GM23248 (cell line): ENCODE data around the gene CLCN7. TPM values are rescaled to one million over a fixed set of nuclear protein-coding genes. Genes with fewer than 3 reads are reported as not detected.
"Not testable (repeated sequence)": the region's sequence is repeated elsewhere in the genome, so short reads cannot be mapped to it uniquely, and the experiment has no call there.

Experiments used
- DNase-seq: peaks from one replicate; pipeline ENCODE4 v3.0.0-alpha.2; 2015
- H2AFZ ChIP-seq: fragments of 200-600 bp; sonication (generic); 2 replicates; pipeline ENCODE4 v1.6.1; 2016; ENCODE audit warnings: antibody characterized with exemption
- H3F3A ChIP-seq: fragments of 200-600 bp; sonication (generic); 2 replicates; pipeline ENCODE4 v1.6.1; 2016; ENCODE audit warnings: mild to moderate bottlenecking, antibody characterized with exemption, mixed run types; ENCODE audit not compliant: insufficient read depth
- H3K27ac ChIP-seq: fragments of 200-600 bp; sonication (generic); 2 replicates; pipeline ENCODE4 v1.5.1; 2016; ENCODE audit warnings: mild to moderate bottlenecking
- H3K27me3 ChIP-seq: fragments of 200-600 bp; sonication (generic); replicated peaks from 2 replicates; pipeline ENCODE4 v1.6.1; 2016; ENCODE audit warnings: mild to moderate bottlenecking; ENCODE audit not compliant: insufficient read depth
- H3K36me3 ChIP-seq: fragments of 200-600 bp; sonication (generic); 2 replicates; pipeline ENCODE4 v1.6.1; 2016; ENCODE audit warnings: low read depth, mild to moderate bottlenecking
- H3K4me1 ChIP-seq: fragments of 200-600 bp; sonication (generic); 2 replicates; pipeline ENCODE4 v1.6.1; 2016; ENCODE audit warnings: mild to moderate bottlenecking; ENCODE audit not compliant: insufficient read depth
- H3K4me2 ChIP-seq: fragments of 200-600 bp; sonication (generic); one replicate; pipeline ENCODE4 v1.6.1; 2016; ENCODE audit warnings: mild to moderate bottlenecking; ENCODE audit not compliant: unreplicated experiment
- H3K4me3 ChIP-seq: fragments of 200-600 bp; sonication (generic); 2 replicates; pipeline ENCODE4 v1.5.1; 2016; ENCODE audit warnings: mild to moderate bottlenecking
- H3K79me2 ChIP-seq: fragments of 200-600 bp; sonication (generic); 2 replicates; pipeline ENCODE4 v1.6.1; 2016; ENCODE audit warnings: mild to moderate bottlenecking; ENCODE audit not compliant: insufficient read depth
- H3K9ac ChIP-seq: fragments of 200-600 bp; sonication (generic); 2 replicates; pipeline ENCODE4 v1.6.1; 2016; ENCODE audit warnings: mild to moderate bottlenecking
- H3K9me2 ChIP-seq: fragments of 200-600 bp; sonication (generic); 2 replicates; pipeline ENCODE4 v1.6.1; 2016; ENCODE audit warnings: mixed run types, mild to moderate bottlenecking, moderate library complexity; ENCODE audit not compliant: insufficient read depth
- H3K9me3 ChIP-seq: fragments of 200-600 bp; sonication (generic); one replicate; pipeline ENCODE4 v1.6.1; 2017; ENCODE audit warnings: low read depth
- H4K20me1 ChIP-seq: fragments of 200-600 bp; sonication (generic); 2 replicates; pipeline ENCODE4 v1.6.0; 2016; ENCODE audit not compliant: insufficient read depth
- EZH2 ChIP-seq: fragments of 200-600 bp; sonication (generic); IDR thresholded peaks from 2 replicates; pipeline ENCODE4 v1.6.1; 2018; ENCODE audit warnings: antibody characterized with exemption, mild to moderate bottlenecking; ENCODE audit not compliant: insufficient read depth, poor library complexity, severe bottlenecking
- EZH2phosphoT487 ChIP-seq: fragments of 200-600 bp; sonication (generic); IDR thresholded peaks from 2 replicates; pipeline ENCODE4 v1.6.1; 2018; ENCODE audit warnings: antibody characterized with exemption, moderate library complexity, mild to moderate bottlenecking, low read depth; ENCODE audit not compliant: insufficient read depth
- WGBS, 2 experiments: methylation state at CpG; one replicate each; pipeline ENCODE4 v1.1.6; 2015 to 2017; ENCODE audit warnings: low lambda C conversion rate in 2 of 2, low coverage in 1 of 2; ENCODE audit errors: missing lambda C conversion rate in 2 of 2; 5-methylcytosine and 5-hydroxymethylcytosine counted together
- in situ Hi-C: fragments of 300-500 bp; cut with MboI; formaldehyde crosslinking; loops from 2 replicates; pipeline ENCODE4 v1.15.0; 2020
- polyA plus RNA-seq: library from polyadenylated mRNA; unstranded; fragments of >200 nt; fragmentation: Nextera tagmentation; extraction: Ambion mirVana; gene quantifications from 2 replicates; pipeline ENCODE4 v1.2.1, GENCODE V29; 2016
- total RNA-seq: library from RNA; depleted of rRNA; stranded (reverse); fragments of >200 nt; shearing (Covaris generic); gene quantifications from 2 replicates; pipeline ENCODE4 v1.2.3, GENCODE V29; 2014

CLCN7 gene
- total and polyA plus RNA-seq, 2 experiments from 2014 or later, result 33.6 to 39.3 TPM

- H3F3A ChIP-seq, result no peaks in the 10 kb centered on the region
- no peak for TF ChIP-seq EZH2
- H3K4me1 ChIP-seq, result no peaks in the 10 kb centered on the region
- no peaks in the 10 kb centered on the region for H3K27me3 ChIP-seq
- H4K20me1 ChIP-seq, result no peaks in the 10 kb centered on the region
- no peak overlapping the region for H3K9ac ChIP-seq
- 64 to 71% methylated on average over 32 to 33 of the region's 33 CpGs for WGBS, 2 experiments
- H3K36me3 ChIP-seq, result no peaks in the 10 kb centered on the region
- no peaks in the 10 kb centered on the region for H3K79me2 ChIP-seq
- H3K9me3 ChIP-seq, result no peaks in the 10 kb centered on the region
- no peak overlapping the region for H3K27ac ChIP-seq
- no peak overlapping the region for H3K4me2 ChIP-seq
- no peak overlapping the region for H2AFZ ChIP-seq
- no peaks in the 10 kb centered on the region for H3K9me2 ChIP-seq
- DNase-seq, result no peak
- in situ Hi-C loops, result no loop called here
- H3K4me3 ChIP-seq, result no peak overlapping the region
These were observed 11.9 kb upstream of the CLCN7 start for GRCh38 chr16:1486551-1487390.

GRCh38 chr16:1485847-1486496 lies 11.1 kb upstream of the CLCN7 start:
- in situ Hi-C loops, result no loop called here
- no peak overlapping the region for H3K9ac ChIP-seq
- no peak overlapping the region for H3K4me3 ChIP-seq
- no peaks in the 10 kb centered on the region for H3K36me3 ChIP-seq
- TF ChIP-seq EZH2phosphoT487 (no peak), EZH2 (no peak)
- no peaks in the 10 kb centered on the region for H3K4me1 ChIP-seq
- H2AFZ ChIP-seq, result no peak overlapping the region
- DNase-seq, result no peak
- H3K79me2 ChIP-seq, result no peaks in the 10 kb centered on the region
- H3K27me3 ChIP-seq, result no peaks in the 10 kb centered on the region
- H3F3A ChIP-seq, result no peaks in the 10 kb centered on the region
- H3K4me2 ChIP-seq, result no peak overlapping the region
- no peak overlapping the region for H3K27ac ChIP-seq
- H3K9me3 ChIP-seq, result no peaks in the 10 kb centered on the region
- no peaks in the 10 kb centered on the region for H4K20me1 ChIP-seq
- H3K9me2 ChIP-seq, result no peaks in the 10 kb centered on the region
- WGBS, 2 experiments, result 82 to 83% methylated on average over 38 to 40 of the region's 40 CpGs

- no peaks in the 10 kb centered on the region for H3K36me3 ChIP-seq
- in situ Hi-C loops, result no loop called here
- H3K4me3 ChIP-seq, result no peak overlapping the region
- no peak overlapping the region for H3K4me2 ChIP-seq
- H3F3A ChIP-seq, result no peaks in the 10 kb centered on the region
- no peaks in the 10 kb centered on the region for H4K20me1 ChIP-seq
- TF ChIP-seq EZH2, result no peak
- no peak for TF ChIP-seq EZH2phosphoT487
- no peak overlapping the region for H2AFZ ChIP-seq
- H3K9me3 ChIP-seq, result no peaks in the 10 kb centered on the region
- peak; percentile 22 for DNase-seq
- no peak overlapping the region for H3K9ac ChIP-seq
- WGBS, 2 experiments, result 73 to 76% methylated on average over 28 of the region's 28 CpGs
- H3K27ac ChIP-seq, result no peak overlapping the region
- H3K4me1 ChIP-seq, result no peaks in the 10 kb centered on the region
- no peaks in the 10 kb centered on the region for H3K27me3 ChIP-seq
- no peaks in the 10 kb centered on the region for H3K79me2 ChIP-seq
- no peaks in the 10 kb centered on the region for H3K9me2 ChIP-seq
These were observed 7.3 kb upstream of the CLCN7 start for GRCh38 chr16:1481906-1482835.

GRCh38 chr16:1478937-1479336 lies 4.1 kb upstream of the CLCN7 start:
- H3K27ac ChIP-seq, H3K36me3 ChIP-seq, H3K9me3 ChIP-seq, DNase-seq, H4K20me1 ChIP-seq, H3K4me3 ChIP-seq, H3K9me2 ChIP-seq, H3K4me2 ChIP-seq, H3K9ac ChIP-seq, H3K27me3 ChIP-seq, H3K79me2 ChIP-seq, H2AFZ ChIP-seq, H3F3A ChIP-seq, H3K4me1 ChIP-seq, in situ Hi-C loops: not testable (repeated sequence)
- whole genome bisulfite sequencing, 2 experiments, result 91 to 96% methylated on average over 9 of the region's 9 CpGs
